CD4-positive, alpha-beta T cell treated with Interferon gamma for 1 hour (primary cell): Measurements from ENCODE around the gene BACH2.
"Not testable (repeated sequence)": the region's sequence is repeated elsewhere in the genome, so short reads cannot be mapped to it uniquely, and the experiment has no call there.

ENCODE experiments used
- DNase-seq: peaks from one replicate; pipeline ENCODE4 v3.0.0-alpha.2; 2020

Gene BACH2

GRCh38 chr6:90149280-90149679, 147.4 kb downstream of the BACH2 start:
- DNase-seq, result no peak

DNA sequence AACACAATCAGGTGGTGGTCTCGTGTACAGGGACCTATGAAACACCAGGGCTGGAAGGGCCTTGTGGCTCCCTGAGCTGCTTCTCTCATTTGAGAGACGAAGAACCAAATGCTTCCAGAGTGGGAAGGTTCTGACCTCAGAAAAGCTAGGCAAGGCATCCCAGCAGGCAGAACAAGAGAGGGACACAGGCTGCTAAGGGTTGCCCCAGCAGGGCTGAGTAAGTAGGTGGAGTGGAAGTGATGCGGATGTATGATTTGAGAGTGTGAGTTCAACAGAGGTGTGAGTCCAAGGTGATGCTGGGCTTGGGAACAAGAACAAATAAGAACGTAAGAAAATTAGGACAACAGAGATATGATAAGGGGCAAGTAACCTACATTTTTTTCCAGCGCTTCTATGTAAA, 147.8 kb downstream of the BACH2 start:
- DNase-seq, result no peak

DNA sequence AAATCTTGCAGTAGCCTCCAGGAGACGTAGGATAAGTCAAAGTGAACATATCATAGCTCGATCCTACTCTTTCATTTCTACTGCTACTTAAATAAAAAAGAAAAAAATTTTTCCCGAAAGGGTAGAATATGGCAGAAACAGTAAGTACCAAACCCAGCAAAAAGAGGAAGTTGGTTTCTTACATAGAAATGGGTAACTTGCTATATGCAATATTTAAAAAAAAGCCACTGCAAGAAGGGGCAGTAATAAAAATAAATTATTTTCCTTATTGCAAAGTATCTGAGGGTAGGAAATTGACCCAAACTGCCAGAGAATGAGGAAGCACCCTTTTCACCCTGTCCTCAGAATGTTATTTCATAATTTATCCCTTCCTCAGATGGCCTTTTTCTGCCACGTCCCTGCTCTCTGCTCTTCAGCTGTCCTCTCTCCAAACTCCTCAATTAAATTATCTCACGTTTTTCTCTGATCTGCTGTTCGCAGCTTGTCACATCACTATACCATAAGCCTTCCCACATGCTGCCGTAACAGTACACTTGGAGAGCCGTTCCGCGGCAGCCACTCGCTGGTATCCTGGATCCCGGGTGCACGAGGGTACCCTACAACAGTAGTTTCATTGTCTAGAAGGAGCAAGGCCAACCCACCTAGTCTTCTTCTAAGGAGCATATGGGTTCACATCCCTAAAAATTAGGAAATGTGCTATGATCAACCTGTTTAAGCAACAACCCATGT, 149.6 kb downstream of the BACH2 start:
- DNase-seq, result no peak

- no peak for DNase-seq
These were observed 150.6 kb downstream of the BACH2 start for GRCh38 chr6:90146024-90146423.

GRCh38 chr6:90144928-90145555, 151.6 kb downstream of the BACH2 start:
- DNase-seq, result no peak

DNA sequence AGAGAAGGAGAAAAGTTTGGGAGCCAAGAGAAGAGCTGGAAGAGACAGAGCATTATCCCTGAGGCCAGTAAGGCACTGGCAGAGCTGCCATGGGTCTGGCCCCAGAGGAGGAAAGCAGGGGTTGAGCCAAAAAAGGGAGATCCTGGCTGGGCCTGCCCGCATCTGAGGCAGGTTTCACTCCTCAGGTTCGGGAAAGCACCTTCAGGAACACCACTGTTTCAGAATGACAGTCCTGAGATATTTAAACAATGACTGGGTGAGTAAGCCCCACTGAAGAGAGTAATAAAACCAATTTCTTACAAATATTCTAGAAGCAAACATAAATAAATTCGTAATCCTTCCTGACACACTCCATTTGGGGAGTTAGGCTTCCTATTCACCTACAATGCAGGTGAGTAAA, 152.2 kb downstream of the BACH2 start:
- no peak for DNase-seq

DNA sequence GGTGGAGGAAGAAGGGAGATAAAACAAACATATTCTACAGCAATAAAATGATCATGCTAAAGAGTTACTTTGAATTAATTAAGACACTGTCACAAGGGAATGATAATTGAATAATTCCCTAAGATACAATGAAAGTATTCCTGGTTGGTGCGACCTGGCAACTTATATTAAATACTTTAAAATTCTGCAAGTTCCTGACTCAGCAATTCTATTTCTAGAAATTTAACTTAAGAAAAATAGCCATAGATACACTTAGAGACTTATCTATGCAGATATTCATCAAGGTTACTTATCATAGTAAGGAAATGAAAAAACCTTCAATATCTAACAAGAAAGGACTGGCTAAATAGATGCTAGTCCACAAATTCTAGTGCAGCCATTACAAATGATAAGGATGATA, 156.0 kb downstream of the BACH2 start:
- DNase-seq, result no peak

GRCh38 chr6:90139272-90139817, 157.3 kb downstream of the BACH2 start:
- DNase-seq, result no peak

DNA sequence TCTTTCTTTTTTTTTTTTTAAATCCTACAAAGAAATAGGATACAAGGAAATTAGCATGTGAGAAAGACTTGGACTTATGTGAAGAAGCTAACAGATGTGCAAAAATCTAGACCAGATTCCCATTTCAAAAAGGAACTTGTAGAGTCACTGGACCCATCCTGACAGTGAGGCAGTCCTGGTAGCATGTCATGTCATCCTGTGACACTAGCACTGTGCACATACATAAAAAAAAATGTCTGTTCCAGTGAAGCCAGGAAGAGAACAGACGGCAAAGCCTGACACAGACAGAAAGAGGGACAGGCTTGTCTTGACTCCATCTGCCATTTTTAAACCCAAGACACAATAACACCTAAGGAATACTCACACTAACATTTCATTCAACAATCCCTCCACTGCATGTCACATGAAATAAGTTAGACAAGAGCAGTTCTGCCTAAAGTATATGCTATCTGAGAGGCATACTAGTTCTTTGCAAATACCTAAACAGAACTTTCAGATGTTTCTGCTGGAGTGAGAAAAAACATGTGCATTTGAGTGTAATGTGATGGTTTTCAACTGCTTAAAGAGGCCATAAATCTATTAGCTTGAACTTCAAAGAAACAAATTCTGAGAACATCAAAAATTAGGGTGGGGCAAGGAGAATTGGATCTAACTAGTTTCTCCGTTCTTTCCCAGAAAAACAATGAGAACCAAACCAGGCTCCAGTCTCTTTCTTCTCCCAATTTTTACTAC, 159.6 kb downstream of the BACH2 start:
- DNase-seq, result no peak

GRCh38 chr6:90136176-90136575, 160.5 kb downstream of the BACH2 start:
- DNase-seq, result no peak

DNA sequence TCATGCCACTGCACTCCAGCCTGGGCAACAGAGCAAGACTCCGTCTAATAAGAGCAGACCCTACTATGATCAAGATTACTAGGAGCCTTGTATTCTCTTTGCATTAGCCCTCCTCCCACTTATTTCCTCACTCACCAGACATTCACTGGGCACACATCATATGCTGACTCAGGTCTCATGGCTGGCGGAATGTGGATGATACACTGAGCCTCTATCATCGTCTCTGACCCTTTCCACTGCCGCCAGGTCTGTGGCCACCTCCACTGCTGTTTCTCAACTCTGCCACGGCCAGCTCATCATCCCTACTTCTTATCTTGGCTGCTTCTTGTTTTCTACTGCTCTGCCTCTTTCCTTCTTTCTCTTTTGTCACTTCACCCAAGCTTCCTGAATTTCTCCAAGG, 161.0 kb downstream of the BACH2 start:
- DNase-seq, result no peak

GRCh38 chr6:90133664-90134063, 163.0 kb downstream of the BACH2 start:
- not testable (repeated sequence) for DNase-seq

- no peak for DNase-seq
These were observed 164.8 kb downstream of the BACH2 start for GRCh38 chr6:90131614-90132423.

GRCh38 chr6:90131125-90131524, 165.5 kb downstream of the BACH2 start:
- no peak for DNase-seq

DNA sequence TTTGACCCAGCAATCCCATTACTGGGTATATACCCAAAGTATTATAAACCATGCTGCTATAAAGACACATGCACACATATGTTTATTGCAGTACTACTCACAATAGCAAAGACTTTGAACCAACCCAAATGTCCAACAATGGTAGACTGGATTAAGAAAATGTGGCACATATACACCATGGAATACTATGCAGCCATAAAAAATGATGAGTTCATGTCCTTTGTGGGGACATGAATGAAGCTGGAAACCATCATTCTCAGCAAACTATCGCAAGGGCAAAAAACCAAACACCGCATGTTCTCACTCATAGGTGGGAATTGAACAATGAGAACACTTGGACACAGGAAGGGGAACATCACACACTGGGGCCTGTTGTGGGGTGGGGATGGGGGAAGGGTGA, 168.0 kb downstream of the BACH2 start:
- DNase-seq, result not testable (repeated sequence)

- peak; percentile 18 for DNase-seq
These were observed 169.0 kb downstream of the BACH2 start for GRCh38 chr6:90127595-90127994.

- no peak for DNase-seq
These were observed 169.8 kb downstream of the BACH2 start for GRCh38 chr6:90126839-90127238.

GRCh38 chr6:90126181-90126580, 170.5 kb downstream of the BACH2 start:
- DNase-seq, result no peak

- DNase-seq, result no peak
These were observed 171.7 kb downstream of the BACH2 start for GRCh38 chr6:90124874-90125510.

DNA sequence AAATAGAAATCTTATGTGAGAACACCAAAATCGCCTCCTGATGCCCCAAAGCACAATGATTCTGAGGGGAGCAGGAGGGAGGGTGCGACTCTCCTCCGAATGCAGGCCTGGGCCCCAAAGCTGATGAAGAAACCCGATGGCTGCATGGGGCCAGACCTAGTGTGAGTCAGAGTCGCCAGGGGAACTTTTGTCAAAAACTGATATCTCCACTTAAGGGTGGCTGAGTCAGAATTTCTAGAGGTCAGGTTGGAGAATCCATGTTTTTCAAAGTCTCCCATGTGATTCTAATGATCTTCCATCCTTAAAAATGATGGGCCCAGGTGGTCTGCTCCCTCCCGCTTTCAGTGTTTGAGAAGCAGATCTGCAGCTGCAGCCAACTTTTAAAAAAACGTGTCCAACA, 172.8 kb downstream of the BACH2 start:
- DNase-seq, result no peak

DNA sequence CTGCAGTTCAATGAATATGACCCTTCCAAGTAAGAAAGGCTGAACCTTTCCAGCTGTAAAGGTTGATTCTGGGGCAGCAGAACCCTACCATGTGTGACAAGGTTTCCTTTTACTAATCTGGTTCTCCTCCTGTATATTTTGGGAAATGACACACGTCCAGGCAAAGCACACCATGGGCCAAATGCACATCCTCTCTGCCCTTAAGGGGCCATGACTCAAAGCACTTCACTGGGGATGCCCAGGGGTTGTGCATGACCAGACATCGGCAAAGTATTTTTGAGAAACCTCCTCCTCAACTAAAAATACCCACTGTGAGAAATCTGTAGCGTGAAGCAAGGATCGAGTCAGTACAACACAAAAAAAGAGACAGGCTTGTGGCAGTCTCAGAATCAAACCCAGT, 174.7 kb downstream of the BACH2 start:
- no peak for DNase-seq

- no peak for DNase-seq
These were observed 176.3 kb downstream of the BACH2 start for GRCh38 chr6:90120327-90120726.
